NCI-H187 (cell line): ENCODE results near the gene ASB2.
A peak's percentile ranks its signal among the peaks of the same experiment; 100 is the strongest.

Experiments
- DNase-seq, 2 experiments: peaks; one replicate each; lab custom pipeline; 2025; lab: John Stamatoyannopoulos, UW

Gene ASB2

GRCh38 chr14:93950948-93951634 lies 25.3 kb downstream of the ASB2 start:
- no peak for DNase-seq

GRCh38 chr14:93949511-93950075 lies 26.8 kb downstream of the ASB2 start:
- no peak for DNase-seq

GRCh38 chr14:93947282-93947681 lies 29.1 kb downstream of the ASB2 start:
- DNase-seq: no peak

- no peak for DNase-seq
These were observed 29.8 kb downstream of the ASB2 start for GRCh38 chr14:93946541-93947090.

GRCh38 chr14:93946104-93946503 lies 30.3 kb downstream of the ASB2 start:
- DNase-seq: no peak

GRCh38 chr14:93945070-93945399 lies 31.3 kb downstream of the ASB2 start:
- no peak for DNase-seq

GRCh38 chr14:93944348-93945069 lies 31.9 kb downstream of the ASB2 start:
- DNase-seq: no peak

GRCh38 chr14:93943930-93944329 lies 32.4 kb downstream of the ASB2 start:
- no peak for DNase-seq

GRCh38 chr14:93943052-93943451 lies 33.3 kb downstream of the ASB2 start:
- no peak for DNase-seq

GRCh38 chr14:93941293-93941910 lies 35.0 kb downstream of the ASB2 start:
- DNase-seq: peak; percentile 4 to 16

- DNase-seq: no peak
These were observed 35.9 kb downstream of the ASB2 start for GRCh38 chr14:93940437-93940836.

GRCh38 chr14:93939304-93940229 lies 36.8 kb downstream of the ASB2 start:
- DNase-seq: peak in 1 of 2 experiments; percentile 55

GRCh38 chr14:93938751-93939303 lies 37.5 kb downstream of the ASB2 start:
- DNase-seq: no peak

- DNase-seq: no peak
These were observed 38.9 kb downstream of the ASB2 start for GRCh38 chr14:93937519-93937918.

- no peak for DNase-seq
These were observed 39.4 kb downstream of the ASB2 start for GRCh38 chr14:93936926-93937325.

GRCh38 chr14:93936245-93936644 lies 40.1 kb downstream of the ASB2 start:
- DNase-seq: no peak

- no peak for DNase-seq
These were observed 41.2 kb downstream of the ASB2 start for GRCh38 chr14:93935213-93935612.

GRCh38 chr14:93932642-93933041 lies 43.7 kb downstream of the ASB2 start:
- no peak for DNase-seq

- no peak for DNase-seq
These were observed 45.4 kb downstream of the ASB2 start for GRCh38 chr14:93930989-93931307.

- no peak for DNase-seq
These were observed 45.9 kb downstream of the ASB2 start for GRCh38 chr14:93930296-93930988.

- no peak for DNase-seq
These were observed 46.7 kb downstream of the ASB2 start for GRCh38 chr14:93929657-93930056.
